ENCODE results near the gene DCUN1D5. TPM values are rescaled to one million over a fixed set of nuclear protein-coding genes. Genes with fewer than 3 reads are reported as not detected.

The DCUN1D5 gene
- total and polyA plus RNA-seq, 2 of the 13 experiments (the other 11 are each of a cell fraction or from before 2014, with no cell fraction given), result 32.9 to 46.7 TPM

DNA sequence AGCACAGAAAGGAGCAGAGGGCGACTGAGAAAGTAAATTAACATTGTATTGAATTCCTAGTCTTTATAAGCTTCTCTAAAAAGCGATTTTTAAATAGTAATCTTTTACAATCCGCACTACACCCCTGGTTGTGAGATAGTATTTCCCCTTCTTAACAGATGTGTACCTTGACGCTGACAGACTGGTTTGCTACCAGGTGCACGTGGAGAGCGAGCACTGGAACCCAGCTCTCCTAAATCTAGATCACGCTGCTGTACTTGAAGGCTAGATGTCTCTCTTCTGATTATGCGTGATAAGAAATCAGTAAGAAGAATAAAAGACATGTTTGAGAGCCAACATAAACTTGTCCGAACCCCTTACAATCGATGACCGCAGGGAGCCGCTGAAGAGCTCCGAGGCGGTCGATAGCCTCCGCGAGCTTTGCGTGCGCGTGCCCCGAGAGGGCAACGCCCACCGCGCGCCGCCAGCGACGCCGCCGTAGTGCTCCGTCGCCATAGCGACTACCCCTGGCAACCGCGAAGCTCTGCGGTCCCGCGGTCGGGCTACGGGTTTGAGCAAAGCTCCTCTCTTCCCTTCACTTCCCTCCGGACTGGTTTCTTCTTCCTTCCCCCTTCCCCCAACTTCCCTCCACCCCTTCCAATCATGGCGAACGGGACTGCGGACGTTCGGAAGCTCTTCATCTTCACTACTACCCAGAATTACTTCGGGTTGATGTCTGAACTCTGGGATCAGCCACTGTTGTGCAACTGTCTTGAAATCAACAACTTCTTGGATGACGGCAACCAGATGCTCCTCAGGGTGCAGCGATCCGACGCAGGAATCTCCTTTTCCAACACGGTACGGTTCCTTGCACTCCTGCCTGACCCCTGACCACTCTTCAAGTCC, 17.2 kb upstream of the DCUN1D5 start, which contains the start of gene DYNC2H1 (continued):
- TF ChIP-seq JARID2 (CRISPR knock-in tag; IDR thresholded peaks at IDR 0.05; ENCODE audit: insufficient replicate concordance) (peak; percentile 51), KMT2A (CRISPR knock-in tag; IDR thresholded peaks at IDR 0.05) (peak; percentile 73; the same call in 1 of the 2 replicates), FOSL1 (CRISPR knock-in tag; IDR thresholded peaks at IDR 0.05; ENCODE audit: borderline replicate concordance) (no peak), MED13 (CRISPR knock-in tag; IDR thresholded peaks at IDR 0.05) (no peak), NFKBIZ (CRISPR knock-in tag; IDR thresholded peaks at IDR 0.05) (0 out of 2 replicates have a peak, but pooled peaks have one; percentile 44), DNMT1 (CRISPR knock-in tag; IDR thresholded peaks at IDR 0.05) (no peak), REL (CRISPR knock-in tag; conservative IDR thresholded peaks at IDR 0.05) (no peak), ZNF33B (CRISPR knock-in tag; IDR thresholded peaks at IDR 0.05) (no peak), MAF1 (CRISPR knock-in tag; IDR thresholded peaks at IDR 0.05; ENCODE audit: borderline replicate concordance) (no peak), ELF1 (CRISPR knock-in tag; IDR thresholded peaks at IDR 0.05) (no peak), RBFOX2 (IDR thresholded peaks at IDR 0.05; ENCODE audit: low read depth, low read length) (no peak)
- TF ChIP-seq, protein P1, sequence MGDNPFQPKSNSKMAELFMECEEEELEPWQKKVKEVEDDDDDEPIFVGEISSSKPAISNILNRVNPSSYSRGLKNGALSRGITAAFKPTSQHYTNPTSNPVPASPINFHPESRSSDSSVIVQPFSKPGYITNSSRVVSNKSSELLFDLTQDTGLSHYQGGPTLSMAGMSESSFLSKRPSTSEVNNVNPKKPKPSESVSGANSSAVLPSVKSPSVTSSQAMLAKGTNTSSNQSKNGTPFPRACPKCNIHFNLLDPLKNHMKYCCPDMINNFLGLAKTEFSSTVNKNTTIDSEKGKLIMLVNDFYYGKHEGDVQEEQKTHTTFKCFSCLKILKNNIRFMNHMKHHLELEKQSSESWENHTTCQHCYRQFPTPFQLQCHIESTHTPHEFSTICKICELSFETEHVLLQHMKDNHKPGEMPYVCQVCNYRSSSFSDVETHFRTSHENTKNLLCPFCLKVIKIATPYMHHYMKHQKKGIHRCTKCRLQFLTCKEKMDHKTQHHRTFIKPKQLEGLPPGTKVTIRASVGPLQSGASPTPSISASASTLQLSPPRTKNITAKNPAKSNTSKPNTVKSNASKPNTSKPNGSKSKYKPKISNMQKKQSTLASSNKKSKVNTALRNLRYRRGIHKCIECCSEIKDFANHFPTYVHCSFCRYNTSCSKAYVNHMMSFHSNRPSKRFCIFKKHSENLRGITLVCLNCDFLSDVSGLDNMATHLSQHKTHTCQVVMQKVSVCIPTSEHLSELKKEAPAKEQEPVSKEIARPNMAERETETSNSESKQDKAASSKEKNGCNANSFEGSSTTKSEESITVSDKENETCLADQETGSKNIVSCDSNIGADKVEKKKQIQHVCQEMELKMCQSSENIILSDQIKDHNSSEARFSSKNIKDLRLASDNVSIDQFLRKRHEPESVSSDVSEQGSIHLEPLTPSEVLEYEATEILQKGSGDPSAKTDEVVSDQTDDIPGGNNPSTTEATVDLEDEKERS (CRISPR knock-in tag; IDR thresholded peaks at IDR 0.05), result no peak
- TF ChIP-seq, protein P2, sequence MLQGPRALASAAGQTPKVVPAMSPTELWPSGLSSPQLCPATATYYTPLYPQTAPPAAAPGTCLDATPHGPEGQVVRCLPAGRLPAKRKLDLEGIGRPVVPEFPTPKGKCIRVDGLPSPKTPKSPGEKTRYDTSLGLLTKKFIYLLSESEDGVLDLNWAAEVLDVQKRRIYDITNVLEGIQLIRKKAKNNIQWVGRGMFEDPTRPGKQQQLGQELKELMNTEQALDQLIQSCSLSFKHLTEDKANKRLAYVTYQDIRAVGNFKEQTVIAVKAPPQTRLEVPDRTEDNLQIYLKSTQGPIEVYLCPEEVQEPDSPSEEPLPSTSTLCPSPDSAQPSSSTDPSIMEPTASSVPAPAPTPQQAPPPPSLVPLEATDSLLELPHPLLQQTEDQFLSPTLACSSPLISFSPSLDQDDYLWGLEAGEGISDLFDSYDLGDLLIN (CRISPR knock-in tag; IDR thresholded peaks at IDR 0.05; ENCODE audit: borderline replicate concordance), result no peak
- TF ChIP-seq, protein P3, sequence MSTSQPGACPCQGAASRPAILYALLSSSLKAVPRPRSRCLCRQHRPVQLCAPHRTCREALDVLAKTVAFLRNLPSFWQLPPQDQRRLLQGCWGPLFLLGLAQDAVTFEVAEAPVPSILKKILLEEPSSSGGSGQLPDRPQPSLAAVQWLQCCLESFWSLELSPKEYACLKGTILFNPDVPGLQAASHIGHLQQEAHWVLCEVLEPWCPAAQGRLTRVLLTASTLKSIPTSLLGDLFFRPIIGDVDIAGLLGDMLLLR (CRISPR knock-in tag; IDR thresholded peaks at IDR 0.05), result no peak; the same call in 1 of the 2 replicates
- TF ChIP-seq, protein P4, sequence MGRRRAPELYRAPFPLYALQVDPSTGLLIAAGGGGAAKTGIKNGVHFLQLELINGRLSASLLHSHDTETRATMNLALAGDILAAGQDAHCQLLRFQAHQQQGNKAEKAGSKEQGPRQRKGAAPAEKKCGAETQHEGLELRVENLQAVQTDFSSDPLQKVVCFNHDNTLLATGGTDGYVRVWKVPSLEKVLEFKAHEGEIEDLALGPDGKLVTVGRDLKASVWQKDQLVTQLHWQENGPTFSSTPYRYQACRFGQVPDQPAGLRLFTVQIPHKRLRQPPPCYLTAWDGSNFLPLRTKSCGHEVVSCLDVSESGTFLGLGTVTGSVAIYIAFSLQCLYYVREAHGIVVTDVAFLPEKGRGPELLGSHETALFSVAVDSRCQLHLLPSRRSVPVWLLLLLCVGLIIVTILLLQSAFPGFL (CRISPR knock-in tag; IDR thresholded peaks at IDR 0.05), result no peak
